ENCODE results near the gene FSTL5.

DNA sequence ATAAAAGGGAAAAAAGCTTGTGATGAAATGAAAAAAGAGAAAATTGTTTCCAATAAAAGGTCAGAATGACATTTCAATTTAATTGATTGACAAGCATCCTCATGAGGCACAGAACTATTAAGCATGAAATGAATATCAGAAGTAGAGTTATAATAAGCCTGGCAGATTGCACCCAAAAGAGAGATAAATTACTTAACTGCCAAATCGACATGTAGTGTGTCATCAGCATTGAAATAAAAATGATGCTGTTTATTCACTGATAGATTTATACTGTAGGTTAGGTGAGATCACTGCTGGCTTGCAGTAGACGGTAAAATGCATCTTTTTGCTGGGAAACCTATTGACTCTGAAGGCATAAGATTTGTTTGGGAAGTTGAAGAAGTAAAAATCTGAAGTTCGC is 507.2 kb downstream of the FSTL5 start:
- TF ChIP-seq ZNF274 (IDR thresholded peaks at IDR 0.05; ENCODE audit: low read depth, low read length) (no peak), YY1 (IDR thresholded peaks at IDR 0.05; ENCODE audit: insufficient read depth, insufficient read length) (no peak)
